Measurements from ENCODE around the gene BST2.

Gene BST2, protein sequence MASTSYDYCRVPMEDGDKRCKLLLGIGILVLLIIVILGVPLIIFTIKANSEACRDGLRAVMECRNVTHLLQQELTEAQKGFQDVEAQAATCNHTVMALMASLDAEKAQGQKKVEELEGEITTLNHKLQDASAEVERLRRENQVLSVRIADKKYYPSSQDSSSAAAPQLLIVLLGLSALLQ

DNA sequence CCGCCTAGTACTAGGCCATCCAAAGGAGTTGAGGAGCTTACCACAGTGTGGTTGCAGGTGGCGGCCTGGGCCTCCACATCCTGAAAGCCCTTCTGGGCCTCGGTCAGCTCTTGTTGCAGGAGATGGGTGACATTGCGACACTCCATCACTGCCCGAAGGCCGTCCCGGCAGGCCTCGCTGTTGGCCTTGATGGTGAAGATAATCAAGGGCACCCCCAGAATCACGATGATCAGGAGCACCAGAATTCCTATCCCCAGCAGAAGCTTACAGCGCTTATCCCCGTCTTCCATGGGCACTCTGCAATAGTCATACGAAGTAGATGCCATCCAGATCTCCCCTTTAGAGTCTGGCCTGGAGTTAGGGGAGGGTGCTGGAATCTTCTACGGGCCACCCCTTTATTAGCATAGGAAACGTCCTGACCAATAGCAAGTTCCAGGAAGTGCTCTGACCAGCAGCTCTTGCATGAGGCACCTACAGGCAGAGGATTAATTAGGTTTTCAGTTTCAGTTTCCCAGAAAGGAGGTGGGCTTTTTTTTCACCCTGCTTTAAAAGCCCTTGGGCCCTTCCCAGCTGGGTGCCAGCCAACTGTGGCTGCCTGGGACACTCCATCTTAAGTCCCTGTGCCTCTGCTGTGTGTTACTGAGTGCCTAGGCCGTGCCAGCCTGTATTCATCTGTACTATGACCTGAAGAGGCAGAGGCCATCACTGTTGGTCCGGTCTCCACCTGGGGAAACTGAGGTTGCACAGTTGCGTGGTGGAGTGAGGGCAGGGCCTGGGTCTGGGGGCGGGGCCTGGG is at the start of gene BST2:
BST2 (minus strand) TSS at position 381 of the 796 bp plus-strand sequence; CDS start at position 326, 55 bp downstream.
- DNase-seq = no peak

DNA sequence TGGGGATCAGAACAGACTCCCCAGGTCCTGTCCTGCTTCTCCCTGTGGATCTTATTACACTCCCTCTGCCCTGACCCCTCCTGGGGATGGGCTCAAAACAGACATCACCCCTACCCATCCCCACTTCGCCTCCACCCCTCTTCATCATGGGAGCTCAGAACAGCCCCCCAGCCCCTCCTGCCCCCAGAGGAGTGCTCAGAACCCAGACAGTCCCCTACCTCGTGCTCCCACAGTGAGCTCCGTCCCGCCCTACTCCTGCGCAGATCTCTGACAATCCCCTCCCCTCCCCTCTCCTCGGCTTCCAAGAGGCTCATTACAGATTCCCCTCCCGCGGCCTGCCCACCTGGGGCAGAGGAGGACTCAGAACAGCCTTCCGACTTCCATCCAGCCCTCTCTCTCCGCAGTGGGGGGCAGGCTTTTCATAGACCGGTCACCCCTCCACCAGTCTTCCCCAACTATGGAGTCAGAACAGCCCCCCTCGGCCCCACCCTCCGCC is 49.2 kb upstream of the BST2 start:
- no peak for DNase-seq

DNA sequence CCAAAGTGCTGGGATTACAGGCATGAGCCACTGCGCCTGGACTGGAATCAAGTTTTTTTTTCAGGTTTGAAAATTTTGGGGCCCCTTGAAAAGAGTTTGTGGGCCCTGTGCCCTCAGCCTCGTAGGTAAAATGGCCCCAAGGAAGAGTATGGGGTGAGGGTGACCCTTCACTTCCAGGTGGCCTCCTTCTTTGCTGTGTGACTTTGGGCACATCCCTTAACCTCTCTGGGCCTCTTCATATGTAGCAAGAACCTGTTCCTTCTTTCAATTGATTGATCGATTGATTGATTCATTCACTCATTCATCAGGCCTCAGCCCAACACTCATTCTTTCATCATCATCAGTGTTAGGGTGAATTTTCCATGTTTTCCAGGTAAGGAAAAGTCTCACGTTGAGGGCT is 46.4 kb upstream of the BST2 start:
- DNase-seq = no peak

DNA sequence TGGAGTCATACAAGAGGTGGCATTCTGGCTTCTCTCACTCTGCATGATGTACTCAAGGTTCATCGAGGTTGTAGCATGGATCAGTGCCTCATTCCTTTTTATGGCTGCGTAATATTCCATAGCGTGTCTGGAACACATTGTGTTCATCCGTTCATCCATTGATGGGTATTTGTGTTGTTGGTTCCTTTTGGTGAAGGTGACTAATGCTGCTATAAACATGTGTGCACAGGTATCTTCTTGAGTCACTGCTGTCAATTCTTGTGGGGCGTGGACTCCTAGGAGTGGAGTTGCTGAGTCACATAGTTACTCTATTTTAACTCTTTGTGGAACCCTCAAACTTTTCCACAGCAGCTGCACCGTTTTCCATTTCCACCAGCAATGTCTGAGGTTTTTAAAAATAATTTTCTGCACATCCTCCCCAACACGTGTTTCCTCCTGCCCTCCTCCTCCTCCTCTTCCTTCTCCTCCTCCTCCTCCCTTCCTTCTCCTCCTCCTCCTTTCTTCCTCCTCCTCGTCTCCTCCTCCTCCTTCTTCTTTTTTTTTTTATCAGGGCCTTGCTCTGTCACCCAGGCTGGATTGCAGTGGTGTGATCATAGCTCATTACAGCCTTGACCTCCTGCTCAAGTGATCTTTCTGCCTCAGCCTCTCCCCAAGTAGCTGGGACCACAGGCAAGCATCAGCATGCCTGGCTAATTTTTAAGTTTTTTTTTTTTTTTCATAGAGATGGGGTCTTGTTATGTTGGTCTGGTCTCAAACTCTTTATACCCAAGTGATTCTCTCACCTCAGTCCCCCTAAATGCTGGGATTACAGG is 45.0 kb upstream of the BST2 start:
- DNase-seq = no peak

DNA sequence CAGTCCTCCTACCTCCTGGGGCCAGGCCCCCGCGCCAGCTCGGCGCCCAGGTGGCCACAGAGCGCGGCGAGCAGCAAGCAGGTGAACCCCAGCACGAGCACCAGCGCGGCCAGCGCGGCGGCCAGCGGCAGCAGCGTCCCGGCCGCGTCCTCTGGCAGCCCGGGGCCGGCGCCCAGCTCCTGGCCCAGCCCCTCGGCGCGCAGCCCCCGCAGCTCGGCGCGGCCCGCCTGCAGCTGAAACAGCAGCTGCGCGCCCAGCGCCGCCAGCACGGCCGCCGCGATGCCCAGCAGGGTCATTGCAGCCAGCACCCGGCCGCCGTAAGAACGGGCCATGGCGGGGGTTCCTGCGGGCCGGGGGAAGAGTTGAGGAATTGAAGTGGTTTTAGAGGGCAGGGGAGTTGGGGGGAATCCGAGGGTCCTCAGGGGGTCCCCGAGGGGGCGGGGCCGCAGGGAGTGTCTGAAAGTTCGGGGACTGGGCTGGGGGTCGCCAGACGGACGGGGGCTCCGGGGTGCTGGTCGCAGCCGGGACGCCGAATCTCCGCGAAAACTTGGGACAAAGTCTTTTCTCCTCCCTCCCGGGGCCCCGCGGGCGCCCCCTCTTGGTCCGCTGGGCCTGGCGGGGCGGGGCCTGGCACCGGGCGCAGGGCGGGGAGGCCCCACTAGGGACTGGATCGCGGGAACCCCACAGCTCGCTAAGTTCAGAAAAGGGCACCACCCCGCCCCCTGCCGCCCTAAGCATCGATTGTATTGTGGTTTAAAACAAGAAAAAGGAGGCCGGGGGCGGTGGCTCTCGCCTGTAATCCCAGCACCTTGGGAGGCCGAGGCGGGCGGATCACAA is 42.9 kb upstream of the BST2 start, which contains the start of gene TMEM221:
TMEM221 (minus strand) TSS at position 538 of the 837 bp plus-strand sequence; CDS start at position 332, 206 bp downstream.
- no peak for DNase-seq

DNA sequence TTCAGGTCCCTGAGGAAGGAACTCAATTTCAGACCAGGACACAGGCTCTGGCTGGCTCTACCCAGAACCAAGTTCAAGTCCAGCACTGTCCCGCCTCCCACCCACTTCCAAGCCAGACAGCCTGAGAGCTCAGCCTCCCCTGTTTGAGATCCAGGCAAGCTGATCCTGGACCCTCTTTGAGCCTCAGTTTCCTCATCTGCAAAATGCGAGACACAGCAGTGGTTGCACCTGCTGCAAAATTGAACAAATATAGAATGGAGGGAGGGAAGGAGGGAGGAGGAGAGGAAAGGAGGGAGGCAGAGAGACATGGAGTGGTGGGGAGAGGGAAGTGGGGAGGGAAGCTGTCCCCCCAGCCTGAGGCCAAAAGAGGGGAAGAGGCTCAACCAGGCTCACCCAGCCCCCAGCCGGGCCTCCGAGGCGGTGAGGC is 42.3 kb upstream of the BST2 start:
- no peak for DNase-seq

DNA sequence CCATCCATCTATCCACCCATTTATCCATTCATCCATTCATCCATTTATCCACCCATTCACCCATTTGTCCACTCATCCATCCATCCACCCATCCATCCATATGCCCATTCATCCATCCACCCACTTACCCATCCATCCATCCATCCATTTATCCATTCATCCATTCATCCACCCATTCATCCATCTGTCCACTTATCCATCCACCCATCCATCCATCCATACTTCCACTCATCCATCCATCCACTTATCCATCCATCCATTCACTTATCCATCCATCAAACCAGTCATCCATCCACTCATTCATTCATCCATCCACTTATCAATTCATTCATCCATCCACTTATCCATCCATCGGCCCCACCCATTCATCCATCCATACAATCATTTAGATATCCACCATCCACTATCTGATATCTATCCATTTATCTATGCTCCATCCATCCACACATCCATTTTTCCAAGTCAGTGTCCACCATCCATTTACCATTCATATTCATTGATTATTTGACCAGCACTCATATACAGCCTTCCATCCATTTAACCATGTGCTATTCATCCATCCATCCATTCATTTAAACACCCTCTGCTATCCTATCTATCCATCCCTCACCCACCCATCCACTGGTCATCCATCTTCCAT is 40.2 kb upstream of the BST2 start:
- no peak for DNase-seq

DNA sequence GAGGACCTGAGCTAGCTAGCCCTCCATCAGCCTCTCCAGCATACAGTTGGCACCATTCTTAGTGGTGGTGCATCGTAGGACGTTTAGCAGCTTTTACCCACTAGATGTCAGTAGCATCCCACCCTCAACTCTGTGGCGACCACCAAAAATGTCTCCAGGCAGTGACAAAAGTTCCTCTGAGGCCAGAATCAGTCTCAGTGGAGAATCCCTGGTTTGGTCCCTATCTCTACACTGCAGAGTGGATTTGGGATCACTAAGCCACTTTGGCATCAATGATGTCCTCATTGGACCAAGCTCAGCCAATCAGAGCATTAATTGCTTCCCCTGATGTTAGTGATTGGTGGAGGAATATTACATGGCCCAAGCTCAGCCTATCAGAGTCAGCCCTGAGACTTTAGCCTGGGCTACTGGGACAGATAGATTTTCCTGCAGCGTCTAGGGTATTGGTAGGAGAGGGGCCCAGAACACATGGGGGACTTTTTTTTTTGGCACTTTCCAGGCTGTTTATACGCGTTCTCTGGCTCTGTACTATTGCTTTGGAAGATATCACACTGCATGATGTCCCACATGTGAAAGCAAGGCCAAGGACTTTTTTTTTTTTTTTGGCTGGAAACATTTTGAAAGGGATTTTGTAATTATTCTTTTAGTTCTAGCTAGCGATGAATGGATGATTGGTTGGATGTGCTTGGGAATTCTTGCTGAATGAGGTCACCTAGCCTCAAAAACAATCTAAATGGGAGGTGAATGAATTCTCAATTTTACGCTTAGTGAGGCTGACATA is 36.0 kb upstream of the BST2 start:
- no peak for DNase-seq

DNA sequence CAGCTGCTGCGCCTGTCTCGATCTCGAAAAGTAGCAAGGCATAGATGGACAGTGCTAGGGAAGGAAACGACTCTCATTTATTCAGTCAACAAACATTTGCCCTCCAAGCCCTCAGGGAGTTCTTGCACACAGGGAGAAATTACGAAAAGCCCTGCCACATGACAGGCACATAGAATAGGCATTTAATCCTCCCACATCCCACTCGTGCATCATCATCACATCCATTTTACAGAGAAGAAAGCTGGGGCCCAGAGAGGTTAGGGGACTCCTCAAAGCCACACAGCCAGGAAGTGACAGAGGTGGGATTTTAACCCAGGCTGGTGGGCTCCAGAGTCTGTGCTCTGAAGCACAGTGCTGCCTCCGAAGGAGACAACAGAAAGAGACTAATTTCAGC is 31.4 kb upstream of the BST2 start:
- DNase-seq = no peak

DNA sequence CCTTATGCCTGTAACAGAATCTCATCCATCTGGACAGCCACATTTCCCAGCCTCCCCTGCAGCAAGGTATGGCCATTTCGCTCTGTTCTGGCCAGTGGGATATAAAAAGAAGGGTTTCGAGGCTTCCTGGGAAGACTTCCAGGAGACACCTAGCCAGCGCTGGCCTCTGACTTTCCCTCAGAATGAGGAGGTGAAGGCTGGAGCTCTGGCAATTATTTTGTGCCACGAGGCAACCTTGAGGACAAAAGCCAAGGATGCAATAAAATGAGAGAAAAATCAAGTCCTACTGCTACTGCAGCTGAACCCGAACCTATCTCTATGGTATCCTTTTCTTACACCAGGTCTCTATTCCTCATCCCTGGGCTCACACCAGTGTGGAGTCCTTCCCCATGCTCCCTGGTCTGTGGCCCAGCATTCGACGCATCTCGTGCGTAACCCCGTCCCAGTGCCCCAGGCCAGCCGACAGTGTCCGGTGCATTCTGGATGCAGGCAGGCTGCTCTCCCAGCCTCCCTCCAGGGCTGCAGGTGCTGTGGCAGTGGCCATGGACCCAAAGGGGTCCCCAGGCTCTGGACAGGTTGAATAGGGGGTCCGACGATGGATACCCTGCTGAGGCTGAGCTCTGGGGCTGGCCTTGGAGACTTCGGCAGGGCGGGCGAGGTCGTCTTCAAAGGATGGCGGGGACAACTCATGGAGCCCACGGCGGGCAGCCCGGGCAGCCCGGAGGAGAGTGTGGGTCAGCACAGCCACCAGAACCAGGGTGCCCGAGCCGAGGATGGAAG is 30.9 kb upstream of the BST2 start:
- DNase-seq = no peak

DNA sequence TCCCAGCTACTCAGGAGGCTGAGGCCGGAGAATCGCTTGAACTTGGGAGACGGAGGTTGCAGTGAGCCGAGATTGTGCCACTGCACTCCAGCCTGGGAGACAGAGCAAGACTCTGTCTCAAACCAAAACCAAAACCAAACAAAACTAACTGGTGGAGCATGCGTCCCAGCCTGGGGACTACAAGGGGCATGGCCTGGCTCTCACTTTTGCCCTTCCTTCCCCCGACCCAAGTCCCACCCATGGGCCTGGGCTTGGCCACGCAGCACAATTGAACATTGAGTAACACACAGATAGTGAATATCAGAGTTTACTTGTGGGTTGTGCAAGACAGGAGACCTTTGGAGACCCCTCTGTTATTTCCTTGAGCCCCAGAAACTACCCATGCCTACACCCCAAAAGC is 29.8 kb upstream of the BST2 start:
- DNase-seq = no peak

DNA sequence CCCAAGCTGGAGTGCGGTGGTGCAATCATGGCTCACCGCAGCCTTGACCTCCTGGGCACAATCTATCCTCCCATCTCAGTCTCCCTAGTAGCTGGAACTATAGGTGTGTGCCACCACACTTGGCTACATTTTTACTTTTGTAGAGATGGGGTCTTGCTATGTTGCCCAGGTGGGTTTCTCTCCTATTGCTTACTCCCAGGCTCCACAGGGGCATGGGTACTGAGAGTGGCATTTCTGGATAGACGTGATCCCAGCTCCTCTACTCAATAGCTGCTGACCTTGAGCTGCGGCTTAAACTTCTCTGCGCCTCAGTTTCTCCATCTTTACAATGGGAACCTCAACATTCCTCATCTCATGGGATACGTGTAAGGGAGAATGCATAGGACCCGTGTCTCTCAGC is 26.0 kb upstream of the BST2 start:
- DNase-seq = no peak

DNA sequence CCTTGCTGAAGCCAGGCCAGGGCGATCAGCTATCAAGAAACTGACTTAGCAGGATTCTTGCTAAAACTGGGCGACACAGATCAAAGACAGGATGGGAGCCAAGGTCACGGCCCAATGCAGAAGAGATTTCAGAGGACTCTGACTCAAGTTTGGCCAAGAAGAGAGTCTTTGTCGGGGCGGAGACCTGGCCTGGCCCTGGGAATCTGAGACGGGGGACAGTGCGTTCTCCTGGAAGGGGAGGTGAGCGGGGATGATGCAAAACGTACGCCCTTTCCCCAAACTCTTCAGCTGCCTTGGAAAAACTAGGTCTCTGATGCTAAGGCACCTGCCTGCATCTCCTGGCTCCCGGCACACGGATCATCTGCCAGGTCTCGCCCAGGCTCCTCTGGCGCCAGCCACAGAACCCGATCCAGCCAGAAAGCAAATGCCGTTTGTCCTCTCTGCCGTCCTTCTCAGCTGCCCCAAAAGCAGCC is 24.2 kb upstream of the BST2 start:
- no peak for DNase-seq

DNA sequence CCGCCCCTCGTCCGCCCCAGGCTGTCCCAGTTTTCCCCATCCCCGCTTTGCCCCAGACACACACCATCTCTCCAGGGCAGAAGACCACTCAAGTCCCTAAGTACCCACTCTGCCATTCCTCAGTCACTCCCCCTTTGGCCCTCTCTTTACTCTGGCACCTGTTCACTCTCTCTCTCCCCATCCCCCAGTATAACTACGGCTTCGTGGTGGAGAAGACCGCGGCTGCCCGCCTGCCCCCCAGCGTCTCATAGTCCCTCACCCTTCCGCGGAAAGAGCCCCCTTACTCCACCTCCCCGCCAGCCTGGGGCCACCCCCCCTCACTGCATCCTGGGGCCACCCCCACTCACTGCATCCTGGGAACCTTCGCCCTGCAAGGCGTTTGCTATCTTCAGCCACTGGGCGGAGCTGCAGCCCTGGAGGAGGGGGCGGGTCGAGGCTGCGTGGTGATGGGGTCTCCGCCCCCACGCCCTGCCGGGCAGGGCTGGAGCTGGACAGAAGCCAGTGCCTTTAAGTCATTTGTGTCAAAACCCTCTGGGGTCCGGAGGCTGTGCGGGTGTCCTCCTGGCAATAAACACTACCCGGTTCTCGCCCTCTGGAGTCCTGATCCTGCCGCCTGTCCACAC is 19.4 kb upstream of the BST2 start:
- DNase-seq = no peak

DNA sequence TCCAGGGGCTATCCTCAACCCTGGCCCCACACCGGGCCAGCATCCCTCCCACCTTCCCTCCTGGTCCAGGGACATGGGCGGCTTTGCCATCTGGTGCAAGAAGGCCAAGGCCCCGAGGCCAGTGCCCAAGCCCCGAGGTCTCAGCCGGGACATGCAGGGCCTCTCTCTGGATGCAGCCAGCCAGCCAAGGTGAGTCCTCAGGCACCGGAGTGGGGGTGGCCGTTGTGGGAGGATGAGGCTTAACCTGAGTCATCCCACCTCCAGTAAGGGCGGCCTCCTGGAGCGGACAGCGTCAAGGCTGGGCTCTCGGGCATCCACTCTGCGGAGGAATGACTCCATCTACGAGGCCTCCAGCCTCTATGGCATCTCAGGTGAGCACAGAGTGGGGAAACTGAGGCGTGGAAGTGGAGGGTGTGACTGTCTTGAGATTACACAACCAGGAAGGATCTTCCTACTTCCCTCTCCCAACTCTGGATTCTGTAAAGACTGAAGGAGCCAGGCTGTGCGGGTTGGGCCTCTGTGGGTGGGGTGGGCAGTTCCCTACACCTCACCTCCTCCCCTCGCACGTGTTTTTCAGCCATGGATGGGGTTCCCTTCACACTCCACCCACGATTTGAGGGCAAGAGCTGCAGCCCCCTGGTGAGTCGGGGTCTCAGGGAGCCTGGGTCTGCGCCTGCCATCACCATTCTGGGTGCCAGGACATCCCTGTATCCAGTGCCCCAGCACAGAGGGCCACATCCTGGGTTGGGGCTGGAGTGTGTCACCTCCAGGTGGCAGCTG is 18.2 kb upstream of the BST2 start:
- DNase-seq = no peak

DNA sequence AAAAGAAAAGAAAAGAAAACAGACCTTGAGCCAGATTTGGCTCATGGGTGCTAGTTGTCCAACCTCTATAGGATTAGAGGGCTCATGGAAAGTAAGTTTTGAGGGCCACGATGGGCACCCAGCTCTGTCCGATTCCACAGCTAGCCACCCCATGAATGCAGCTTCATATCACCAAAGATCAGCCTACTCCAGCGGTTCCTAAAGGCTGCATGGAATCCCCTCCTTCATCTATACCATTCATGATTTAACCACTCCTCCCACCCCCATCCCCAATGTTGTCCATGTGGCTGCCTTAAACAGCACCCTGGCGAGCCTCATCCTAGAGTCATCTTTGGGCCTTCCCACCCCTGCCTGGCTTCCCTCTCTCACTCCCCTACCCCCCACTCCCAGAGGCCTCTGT is 16.5 kb upstream of the BST2 start:
- DNase-seq = no peak

DNA sequence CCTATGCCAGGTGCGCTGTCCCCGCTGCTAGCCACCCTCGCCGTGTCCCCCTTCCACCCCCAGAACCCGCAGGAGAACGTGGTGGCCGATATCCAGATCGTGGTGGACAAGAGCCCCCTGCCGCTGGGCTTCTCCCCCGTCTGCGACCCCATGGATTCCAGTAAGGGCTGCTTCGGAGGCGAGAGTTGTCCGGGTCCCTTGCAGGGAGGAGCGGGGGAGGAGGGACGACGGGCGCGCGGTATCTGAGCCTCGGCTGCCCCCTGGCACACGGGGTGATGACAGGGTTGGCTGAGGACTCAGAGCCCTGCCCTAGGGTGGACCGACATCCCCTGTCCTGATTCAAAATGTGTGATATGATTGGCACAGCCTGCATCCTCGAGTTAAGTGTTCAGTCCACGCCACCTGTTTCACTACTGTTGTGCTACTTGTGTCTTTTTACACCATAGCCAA is 15.1 kb upstream of the BST2 start:
- no peak for DNase-seq

DNA sequence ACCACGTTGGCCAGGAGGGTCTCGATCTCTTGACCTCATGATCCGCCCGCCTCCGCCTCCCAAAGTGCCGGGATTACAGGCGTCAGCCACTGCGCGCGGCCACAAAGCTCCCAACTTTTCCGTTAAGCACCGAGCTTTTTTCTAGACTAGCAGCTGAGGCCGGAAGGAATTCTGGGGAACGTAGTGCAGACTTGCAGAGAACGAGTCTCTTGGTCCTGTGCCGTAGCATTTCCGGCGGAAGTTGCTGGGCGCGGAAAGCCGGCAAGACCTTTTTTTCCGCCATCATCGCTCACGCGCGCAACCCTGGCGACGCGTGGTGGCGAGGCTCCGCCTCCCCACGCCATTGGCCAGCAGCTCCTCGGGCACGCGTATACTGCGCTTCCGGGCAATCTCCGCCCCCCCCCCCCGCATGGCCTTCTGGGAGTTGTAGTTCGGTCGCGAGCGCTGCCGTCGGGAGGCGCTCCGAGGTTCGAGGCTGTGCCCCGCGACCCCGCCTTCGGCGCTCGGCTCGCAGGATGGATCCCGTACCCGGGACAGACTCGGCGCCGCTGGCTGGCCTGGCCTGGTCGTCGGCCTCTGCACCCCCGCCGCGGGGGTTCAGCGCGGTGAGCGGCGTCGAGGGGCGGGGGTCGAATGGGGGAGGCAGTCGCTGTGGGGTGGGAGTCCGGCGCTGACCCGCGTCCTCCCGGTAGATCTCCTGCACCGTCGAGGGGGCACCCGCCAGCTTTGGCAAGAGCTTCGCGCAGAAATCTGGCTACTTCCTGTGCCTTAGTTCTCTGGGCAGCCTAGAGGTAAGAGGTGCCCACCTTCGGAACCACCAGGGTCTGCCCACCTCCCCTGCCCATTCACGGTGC is 14.4 kb upstream of the BST2 start, which contains the start of gene MVB12A:
MVB12A (plus strand) TSS at position 427 of the 854 bp plus-strand sequence; CDS start at position 516, 89 bp downstream.
- peak; percentile 81 for DNase-seq
